Large intestine (tissue), 3 donors: Measurements from ENCODE around the gene GNG4. TPM values are rescaled to one million over a fixed set of nuclear protein-coding genes. Genes with fewer than 3 reads are reported as not detected.
"Not testable (repeated sequence)": the region's sequence is repeated elsewhere in the genome, so short reads cannot be mapped to it uniquely, and the experiment has no call there.

ENCODE experiments used
- DNase-seq, 2 donors: peaks; one replicate each; pipeline versions ENCODE4 v3.0.0 to v3.0.0-alpha.2; 2013
- H3K27ac ChIP-seq: one replicate; pipeline ENCODE4 v1.5.1; 2013; ENCODE audit warnings: low read length
- H3K27me3 ChIP-seq: 2 replicates; pipeline ENCODE4 v1.6.1; 2013; ENCODE audit warnings: low read length; ENCODE audit not compliant: control insufficient read depth, insufficient read depth
- H3K36me3 ChIP-seq: 2 replicates; pipeline ENCODE4 v1.6.1; 2013; ENCODE audit warnings: low read length; ENCODE audit not compliant: control insufficient read depth, insufficient read depth
- H3K4me1 ChIP-seq: one replicate; pipeline ENCODE4 v1.6.1; 2013; ENCODE audit warnings: low read length; ENCODE audit not compliant: control insufficient read depth, insufficient read depth
- H3K4me3 ChIP-seq: one replicate; pipeline ENCODE4 v1.5.1; 2013; ENCODE audit warnings: low read length
- H3K9me3 ChIP-seq: one replicate; pipeline ENCODE4 v1.6.1; 2013; ENCODE audit warnings: mild to moderate bottlenecking, low read depth, low read length, moderate library complexity; ENCODE audit not compliant: control insufficient read depth
- WGBS: methylation state at CpG from one replicate; pipeline ENCODE4 v1.1.5; 2013; ENCODE audit warnings: low lambda C conversion rate; ENCODE audit not compliant: insufficient coverage; 5-methylcytosine and 5-hydroxymethylcytosine counted together
- polyA plus RNA-seq: library from polyadenylated mRNA; unstranded; fragments of 120-200 nt; gene quantifications from one replicate; pipeline ENCODE4 v1.2.1, GENCODE V29; 2013

GNG4 gene
- polyA plus RNA-seq, 1 donor = 41.6 TPM

GRCh38 chr1:235588156-235588555 lies 61.4 kb downstream of the GNG4 start:
- Histone ChIP-seq H3K4me1 (no peaks in the 10 kb centered on the region), H3K27me3 (no peaks in the 10 kb centered on the region), H3K36me3 (peaks cover 18% of the 10 kb centered on the region), H3K9me3 (peaks cover 12% of the 10 kb centered on the region), H3K4me3 (no peak overlapping the region), H3K27ac (no peak overlapping the region)
- no CpG with 5 or more reads among the region's 9 CpGs for WGBS
- no peak for DNase-seq

- DNase-seq = no peak
- no peak overlapping the region for H3K27ac ChIP-seq
- peaks cover 12% of the 10 kb centered on the region for H3K9me3 ChIP-seq
- WGBS = no CpG with 5 or more reads among the region's 2 CpGs
- H3K27me3 ChIP-seq = no peaks in the 10 kb centered on the region
- H3K4me3 ChIP-seq = no peak overlapping the region
- peaks cover 27% of the 10 kb centered on the region for H3K36me3 ChIP-seq
- H3K4me1 ChIP-seq = no peaks in the 10 kb centered on the region
These were observed 62.6 kb downstream of the GNG4 start for GRCh38 chr1:235586992-235587391.

GRCh38 chr1:235586413-235586812 lies 63.2 kb downstream of the GNG4 start:
- peaks cover 12% of the 10 kb centered on the region for H3K9me3 ChIP-seq
- H3K36me3 ChIP-seq = peaks cover 30% of the 10 kb centered on the region
- no peak overlapping the region for H3K4me3 ChIP-seq
- no peak for DNase-seq
- no peaks in the 10 kb centered on the region for H3K27me3 ChIP-seq
- no peak overlapping the region for H3K27ac ChIP-seq
- WGBS = no CpG with 5 or more reads among the region's 5 CpGs
- H3K4me1 ChIP-seq = no peaks in the 10 kb centered on the region

GRCh38 chr1:235584973-235585372 lies 64.6 kb downstream of the GNG4 start:
- Histone ChIP-seq H3K4me1 (no peaks in the 10 kb centered on the region), H3K27ac (no peak overlapping the region), H3K9me3 (peaks cover 12% of the 10 kb centered on the region), H3K36me3 (peaks cover 28% of the 10 kb centered on the region), H3K4me3 (no peak overlapping the region), H3K27me3 (no peaks in the 10 kb centered on the region)
- no peak for DNase-seq
- 73% methylated on average over 1 of the region's 2 CpGs for WGBS

- Histone ChIP-seq H3K9me3 (peaks cover 5% of the 10 kb centered on the region), H3K36me3 (peaks cover 26% of the 10 kb centered on the region), H3K4me1 (no peaks in the 10 kb centered on the region), H3K27me3 (no peaks in the 10 kb centered on the region), H3K4me3 (no peak overlapping the region), H3K27ac (no peak overlapping the region)
- no peak for DNase-seq
- WGBS = no CpG with 5 or more reads among the region's 4 CpGs
These were observed 66.0 kb downstream of the GNG4 start for GRCh38 chr1:235583511-235584001.

GRCh38 chr1:235582130-235582529 lies 67.5 kb downstream of the GNG4 start:
- no peaks in the 10 kb centered on the region for H3K4me1 ChIP-seq
- no peak overlapping the region for H3K27ac ChIP-seq
- H3K27me3 ChIP-seq = no peaks in the 10 kb centered on the region
- no peaks in the 10 kb centered on the region for H3K9me3 ChIP-seq
- DNase-seq = no peak
- peaks cover 26% of the 10 kb centered on the region for H3K36me3 ChIP-seq
- WGBS = no CpG with 5 or more reads among the region's 10 CpGs
- no peak overlapping the region for H3K4me3 ChIP-seq

GRCh38 chr1:235579891-235580290 lies 69.7 kb downstream of the GNG4 start:
- no peaks in the 10 kb centered on the region for H3K9me3 ChIP-seq
- WGBS = 96% methylated on average over 3 of the region's 3 CpGs
- no peak overlapping the region for H3K27ac ChIP-seq
- no peaks in the 10 kb centered on the region for H3K4me1 ChIP-seq
- peaks cover 20% of the 10 kb centered on the region for H3K36me3 ChIP-seq
- H3K4me3 ChIP-seq = no peak overlapping the region
- DNase-seq = no peak
- no peaks in the 10 kb centered on the region for H3K27me3 ChIP-seq

GRCh38 chr1:235575597-235575996 lies 74.0 kb downstream of the GNG4 start:
- Histone ChIP-seq H3K36me3 (no peaks in the 10 kb centered on the region), H3K27ac (no peak overlapping the region), H3K27me3 (no peaks in the 10 kb centered on the region), H3K4me3 (no peak overlapping the region), H3K4me1 (no peaks in the 10 kb centered on the region), H3K9me3 (no peaks in the 10 kb centered on the region)
- no CpG with 5 or more reads among the region's 6 CpGs for WGBS
- no peak for DNase-seq

GRCh38 chr1:235573880-235574279 lies 75.7 kb downstream of the GNG4 start:
- no peak for DNase-seq
- Histone ChIP-seq H3K9me3 (no peaks in the 10 kb centered on the region), H3K27ac (no peak overlapping the region), H3K4me3 (no peak overlapping the region), H3K27me3 (no peaks in the 10 kb centered on the region), H3K36me3 (no peaks in the 10 kb centered on the region), H3K4me1 (no peaks in the 10 kb centered on the region)
- no CpG with 5 or more reads among the region's 2 CpGs for WGBS

GRCh38 chr1:235572971-235573370 lies 76.6 kb downstream of the GNG4 start:
- not testable (repeated sequence) for H3K4me3 ChIP-seq, H3K27ac ChIP-seq, H3K9me3 ChIP-seq, H3K27me3 ChIP-seq, H3K4me1 ChIP-seq, H3K36me3 ChIP-seq, DNase-seq
- no CpG with 5 or more reads among the region's 5 CpGs for WGBS

- DNase-seq = no peak
- no peaks in the 10 kb centered on the region for H3K9me3 ChIP-seq
- no peaks in the 10 kb centered on the region for H3K36me3 ChIP-seq
- H3K27ac ChIP-seq = no peak overlapping the region
- H3K4me3 ChIP-seq = no peak overlapping the region
- no peaks in the 10 kb centered on the region for H3K4me1 ChIP-seq
- WGBS = 90% methylated on average over 2 of the region's 3 CpGs
- no peaks in the 10 kb centered on the region for H3K27me3 ChIP-seq
These were observed 78.1 kb downstream of the GNG4 start for GRCh38 chr1:235571482-235571881.
